Stimulated activated CD8-positive, alpha-beta memory T cell treated with anti-CD3 and anti-CD28 coated beads, Interleukin-15, amount 100 ng/mL, for 48 hours (primary cell): Measurements from ENCODE around the gene IGF2BP1.
"Not testable (repeated sequence)": the region's sequence is repeated elsewhere in the genome, so short reads cannot be mapped to it uniquely, and the experiment has no call there.

Experiments
- DNase-seq, 2 donors: peaks; one replicate each; pipeline ENCODE4 v3.0.0-alpha.2; 2020; ENCODE audit warnings: low read depth in 2 of 2

The IGF2BP1 gene

GRCh38 chr17:48995974-48996721 lies 1.0 kb upstream of the IGF2BP1 start:
- DNase-seq, result no peak

- no peak for DNase-seq
Measured at GRCh38 chr17:48996722-48997102, 473 bp upstream of the IGF2BP1 start.

GRCh38 chr17:48997827-48998586 lies 822 bp downstream of the IGF2BP1 start:
- DNase-seq, result no peak

- no peak for DNase-seq
Measured at GRCh38 chr17:48998587-48999440, 1.6 kb downstream of the IGF2BP1 start.

GRCh38 chr17:49000943-49001342 lies 3.8 kb downstream of the IGF2BP1 start:
- no peak for DNase-seq

- no peak for DNase-seq
Measured at GRCh38 chr17:49001671-49002070, 4.5 kb downstream of the IGF2BP1 start.

GRCh38 chr17:49002331-49002730 lies 5.1 kb downstream of the IGF2BP1 start:
- no peak for DNase-seq

GRCh38 chr17:49002766-49003165 lies 5.6 kb downstream of the IGF2BP1 start:
- DNase-seq, result no peak

GRCh38 chr17:49003557-49004511 lies 6.6 kb downstream of the IGF2BP1 start:
- no peak for DNase-seq

- DNase-seq, result no peak
Measured at GRCh38 chr17:49005140-49005539, 8.0 kb downstream of the IGF2BP1 start.

GRCh38 chr17:49008908-49009307 lies 11.7 kb downstream of the IGF2BP1 start:
- not testable (repeated sequence) for DNase-seq

GRCh38 chr17:49012769-49013255 lies 15.6 kb downstream of the IGF2BP1 start:
- no peak for DNase-seq

GRCh38 chr17:49013311-49014213 lies 16.4 kb downstream of the IGF2BP1 start:
- DNase-seq, result no peak

- DNase-seq, result no peak
Measured at GRCh38 chr17:49015179-49015923, 18.2 kb downstream of the IGF2BP1 start.

GRCh38 chr17:49015924-49016774 lies 19.0 kb downstream of the IGF2BP1 start:
- no peak for DNase-seq

GRCh38 chr17:49016775-49017463 lies 19.7 kb downstream of the IGF2BP1 start:
- no peak for DNase-seq

GRCh38 chr17:49018116-49018612 lies 21.0 kb downstream of the IGF2BP1 start:
- DNase-seq, result no peak
